ENCODE measurements around the gene ZFP28. TPM values are rescaled to one million over a fixed set of nuclear protein-coding genes. Genes with fewer than 3 reads are reported as not detected.

ZFP28 gene
- total and polyA plus RNA-seq, 2 donors (not counting 3 experiments of a cell fraction or from before 2014, with no cell fraction given): 1.8 to 5.4 TPM

- Histone ChIP-seq H3K79me2 (ENCODE audit: control insufficient read depth, insufficient read depth, low read length) (peaks cover 15% of the 10 kb centered on the region), H3K9me3 (replicated peaks; ENCODE audit: control insufficient read depth, insufficient read depth, low read length) (no peaks in the 10 kb centered on the region), H3K9ac (replicated peaks; ENCODE audit: extremely low read depth, insufficient read depth, low read length) (peak overlapping the region; percentile 32), H3K9me1 (replicated peaks; ENCODE audit: control insufficient read depth, extremely low read depth, insufficient read depth, low read length) (no peaks in the 10 kb centered on the region), H3K4me2 (ENCODE audit: insufficient read depth, low read length) (peak overlapping the region; percentile 48), H2AFZ (ENCODE audit: low read depth, low read length) (peak overlapping the region; percentile 57), H4K20me1 (replicated peaks; ENCODE audit: control insufficient read depth, extremely low read depth, insufficient read depth, low read length) (no peaks in the 10 kb centered on the region), H3K36me3 (ENCODE audit: control insufficient read depth in 2 of 2, extremely low read depth in 1 of 2, insufficient read depth in 2 of 2, low read length in 2 of 2) (no peaks in the 10 kb centered on the region), H3K27me3 (ENCODE audit: control insufficient read depth in 2 of 2, insufficient read depth in 2 of 2, low read length in 2 of 2) (no peaks in the 10 kb centered on the region), H3K4me3 (replicated peaks in 1 of 3; ENCODE audit: insufficient read depth in 1 of 3, low read depth in 1 of 3, low read length in 3 of 3) (peak overlapping the region; percentile 28 to 94 (median 67)), H3K4me1 (ENCODE audit: control insufficient read depth, extremely low read depth, insufficient read depth, low read length) (peaks cover 9% of the 10 kb centered on the region), H3K27ac (ENCODE audit: insufficient read depth, low read depth, low read length) (no peak overlapping the region)
- FAIRE-seq (no peak), DNase-seq (ENCODE audit: low read depth, low spot score) (no peak)
- dilution Hi-C loops (cut with MboI; ENCODE audit: extremely low pct_ligation_motif_present, low sequenced_read_pairs): no loop called here
- BruUV-seq (replicated peaks): no TSS peak
- POLR2A ChIA-PET: no interaction called here
- CTCF ChIA-PET: interaction anchor here (0.6 to 1.1 kb wide), 3 partner anchors 25 to 211 kb away, joined by 3 read pairs; partner anchors contain the start of gene ZNF583
- TF ChIP-seq FOS (IDR thresholded peaks at IDR 0.05; ENCODE audit: borderline replicate concordance, insufficient read depth, low read length): no peak
- TF ChIP-seq JUN (IDR thresholded peaks at IDR 0.05; ENCODE audit: borderline replicate concordance, insufficient read depth, insufficient read length, low read depth): no peak
- TF ChIP-seq POLR2AphosphoS5 (IDR thresholded peaks at IDR 0.05; ENCODE audit: insufficient read depth, low read depth, low read length): no peak
- TF ChIP-seq EZH2 (IDR thresholded peaks at IDR 0.05; ENCODE audit: borderline replicate concordance, low read depth, low read length, severe bottlenecking): no peak
- no peak for TF ChIP-seq POLR2A (IDR thresholded peaks at IDR 0.05; ENCODE audit: low read depth, low read length)
- TF ChIP-seq GATA2 (IDR thresholded peaks at IDR 0.05; ENCODE audit: insufficient read depth, insufficient read length, low read depth, low read length): no peak
- TF ChIP-seq CTCF (IDR thresholded peaks at IDR 0.05; ENCODE audit: extremely low read depth in 1 of 2, insufficient read depth in 1 of 2, low read depth in 1 of 2, low read length in 2 of 2): no peak
- TF ChIP-seq MYC (IDR thresholded peaks at IDR 0.05; ENCODE audit: low read depth, low read length): no peak
- TF ChIP-seq, protein P1, sequence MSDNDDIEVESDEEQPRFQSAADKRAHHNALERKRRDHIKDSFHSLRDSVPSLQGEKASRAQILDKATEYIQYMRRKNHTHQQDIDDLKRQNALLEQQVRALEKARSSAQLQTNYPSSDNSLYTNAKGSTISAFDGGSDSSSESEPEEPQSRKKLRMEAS (IDR thresholded peaks at IDR 0.05; ENCODE audit: insufficient read depth, insufficient read length): no peak
- intact Hi-C loops (cut with micrococcal nuclease): loop anchor here (1.0 to 2.0 kb wide), 2 partner anchors 28 to 57 kb away; partner anchors contain the start of genes ZFP28 and ZNF470
Observed at GRCh38 chr19:56595548-56595899, 56.8 kb downstream of the ZFP28 start.
